ENCODE results near the gene DLGAP5.

- TF ChIP-seq SMC3 (IDR thresholded peaks at IDR 0.05; ENCODE audit: low read length) = no peak
- TF ChIP-seq ZNF124 (CRISPR knock-in tag; IDR thresholded peaks at IDR 0.05) = no peak
- no peak for TF ChIP-seq RBAK (CRISPR knock-in tag; IDR thresholded peaks at IDR 0.05)
- TF ChIP-seq GLI4 (CRISPR knock-in tag; IDR thresholded peaks at IDR 0.05; ENCODE audit: borderline replicate concordance) = no peak
- no peak for TF ChIP-seq NCOA2 (CRISPR knock-in tag; IDR thresholded peaks at IDR 0.05)
Measured at GRCh38 chr14:55180006-55180405, 11.4 kb downstream of the DLGAP5 start.
